Measurements from ENCODE around the gene ZSWIM9. TPM values are rescaled to one million over a fixed set of nuclear protein-coding genes. Genes with fewer than 3 reads are reported as not detected.

Gene ZSWIM9
- total RNA-seq, 1 donor from 2014 or later: 5.2 TPM

DNA sequence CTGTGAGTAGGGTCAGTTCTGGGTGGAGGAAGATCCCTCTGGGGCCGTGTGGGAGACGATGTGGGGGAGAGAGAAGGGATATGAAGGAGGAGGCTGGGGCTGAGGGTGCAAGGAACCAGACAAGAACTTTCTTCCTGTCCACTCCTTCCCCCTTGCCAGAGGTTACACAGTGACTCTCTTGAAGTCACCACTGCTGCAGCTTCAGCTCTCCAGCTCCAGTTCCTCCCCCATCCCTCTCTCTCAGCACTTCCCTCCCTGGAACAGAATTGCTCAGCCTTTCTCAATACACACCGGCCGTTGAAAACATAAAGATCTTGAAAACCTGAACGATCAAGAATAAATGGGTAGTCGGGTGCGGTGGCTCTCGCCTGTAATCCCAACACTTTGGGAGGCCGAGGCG is 5.1 kb downstream of the ZSWIM9 start:
- DNase-seq (ENCODE audit: low spot score): no peak

DNA sequence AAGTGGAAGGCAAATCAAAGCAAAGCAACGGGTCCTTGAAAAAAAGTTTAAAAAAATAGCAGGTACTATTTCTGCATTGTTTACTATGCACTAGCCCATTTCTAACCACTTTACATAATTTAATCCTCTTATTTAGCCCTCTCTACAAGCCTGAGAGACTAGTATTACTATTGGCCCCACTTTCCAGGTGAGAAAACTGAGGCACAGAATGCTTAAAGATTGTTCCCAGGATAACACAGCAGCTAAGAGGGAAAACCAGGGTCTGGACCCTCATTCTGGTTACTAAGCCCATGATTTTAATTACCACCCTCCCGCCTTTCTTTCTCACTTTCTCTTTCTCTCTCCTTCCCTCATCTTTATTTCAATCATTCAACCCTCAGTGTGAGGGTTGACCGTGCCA is 5.7 kb downstream of the ZSWIM9 start:
- no peak for DNase-seq (ENCODE audit: low spot score)

- no peak for DNase-seq (ENCODE audit: low spot score)
Observed at GRCh38 chr19:48181505-48181904, 11.0 kb downstream of the ZSWIM9 start.

DNA sequence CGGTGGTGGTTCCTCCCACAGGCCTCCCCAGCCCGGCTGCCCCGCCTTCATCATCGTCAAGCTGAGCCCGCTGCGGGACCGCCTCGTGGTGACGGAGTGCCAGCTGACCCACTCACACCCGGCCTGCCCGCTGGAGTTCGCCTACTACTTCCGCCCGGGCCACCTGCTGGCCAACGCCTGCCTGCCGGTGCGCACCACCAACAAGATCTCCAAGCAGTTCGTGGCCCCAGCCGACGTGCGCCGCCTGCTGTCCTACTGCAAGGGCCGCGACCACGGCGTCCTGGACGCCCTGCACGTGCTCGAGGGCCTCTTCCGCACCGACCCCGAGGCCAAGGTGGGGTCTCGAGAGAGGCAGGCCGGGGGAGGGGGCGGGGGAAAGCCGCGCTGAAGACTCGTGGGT is 12.0 kb downstream of the ZSWIM9 start:
- no peak for DNase-seq (ENCODE audit: low spot score)

DNA sequence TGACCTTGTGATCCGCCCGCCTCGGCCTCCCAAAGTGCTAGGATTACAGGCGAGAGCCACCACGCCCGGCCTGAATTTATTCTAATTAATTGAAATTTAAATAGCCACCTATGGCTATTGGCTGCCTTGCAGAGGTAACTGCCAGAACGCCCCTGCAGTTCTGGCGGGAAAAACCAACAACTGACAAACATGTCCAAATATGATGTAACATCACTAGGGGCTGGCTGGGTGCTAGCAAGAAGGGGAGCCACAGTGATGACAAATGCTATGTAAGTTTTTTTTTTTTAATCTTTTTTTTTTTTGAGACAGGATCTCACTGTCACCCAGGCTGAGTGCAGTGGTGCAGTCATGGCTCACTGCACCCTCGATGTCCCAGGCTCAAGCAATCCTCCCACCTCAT is 12.9 kb downstream of the ZSWIM9 start:
- DNase-seq (ENCODE audit: low spot score): no peak

- DNase-seq (ENCODE audit: low spot score): no peak
Observed at GRCh38 chr19:48186015-48186414, 15.5 kb downstream of the ZSWIM9 start.

GRCh38 chr19:48186541-48186991 is 16.1 kb downstream of the ZSWIM9 start:
- DNase-seq (ENCODE audit: low spot score): no peak

GRCh38 chr19:48190288-48190884 is 19.9 kb downstream of the ZSWIM9 start:
- no peak for DNase-seq (ENCODE audit: low spot score)

GRCh38 chr19:48190885-48191284 is 20.4 kb downstream of the ZSWIM9 start:
- DNase-seq (ENCODE audit: low spot score): no peak

DNA sequence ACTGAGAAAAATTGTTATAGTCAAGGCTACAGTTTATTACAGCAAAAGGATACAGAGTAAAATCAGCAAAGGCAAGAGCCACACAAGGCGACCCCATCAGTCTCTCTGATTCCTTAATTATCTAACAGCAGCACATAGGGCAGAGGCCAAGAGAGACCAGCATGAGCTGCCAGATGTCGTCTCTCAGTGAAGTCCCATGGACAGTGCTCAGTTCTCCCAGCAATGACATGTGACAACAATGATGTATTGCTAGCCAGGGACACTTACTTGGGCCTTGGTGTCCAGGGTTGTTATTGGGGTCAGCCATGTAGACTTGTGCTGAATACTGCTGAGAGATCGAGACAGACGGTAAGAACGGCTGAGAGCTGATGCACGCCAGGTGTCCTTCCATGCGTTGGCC is 22.3 kb downstream of the ZSWIM9 start:
- DNase-seq (ENCODE audit: low spot score): no peak

GRCh38 chr19:48194041-48194843 is 23.8 kb downstream of the ZSWIM9 start:
- no peak for DNase-seq (ENCODE audit: low spot score)

DNA sequence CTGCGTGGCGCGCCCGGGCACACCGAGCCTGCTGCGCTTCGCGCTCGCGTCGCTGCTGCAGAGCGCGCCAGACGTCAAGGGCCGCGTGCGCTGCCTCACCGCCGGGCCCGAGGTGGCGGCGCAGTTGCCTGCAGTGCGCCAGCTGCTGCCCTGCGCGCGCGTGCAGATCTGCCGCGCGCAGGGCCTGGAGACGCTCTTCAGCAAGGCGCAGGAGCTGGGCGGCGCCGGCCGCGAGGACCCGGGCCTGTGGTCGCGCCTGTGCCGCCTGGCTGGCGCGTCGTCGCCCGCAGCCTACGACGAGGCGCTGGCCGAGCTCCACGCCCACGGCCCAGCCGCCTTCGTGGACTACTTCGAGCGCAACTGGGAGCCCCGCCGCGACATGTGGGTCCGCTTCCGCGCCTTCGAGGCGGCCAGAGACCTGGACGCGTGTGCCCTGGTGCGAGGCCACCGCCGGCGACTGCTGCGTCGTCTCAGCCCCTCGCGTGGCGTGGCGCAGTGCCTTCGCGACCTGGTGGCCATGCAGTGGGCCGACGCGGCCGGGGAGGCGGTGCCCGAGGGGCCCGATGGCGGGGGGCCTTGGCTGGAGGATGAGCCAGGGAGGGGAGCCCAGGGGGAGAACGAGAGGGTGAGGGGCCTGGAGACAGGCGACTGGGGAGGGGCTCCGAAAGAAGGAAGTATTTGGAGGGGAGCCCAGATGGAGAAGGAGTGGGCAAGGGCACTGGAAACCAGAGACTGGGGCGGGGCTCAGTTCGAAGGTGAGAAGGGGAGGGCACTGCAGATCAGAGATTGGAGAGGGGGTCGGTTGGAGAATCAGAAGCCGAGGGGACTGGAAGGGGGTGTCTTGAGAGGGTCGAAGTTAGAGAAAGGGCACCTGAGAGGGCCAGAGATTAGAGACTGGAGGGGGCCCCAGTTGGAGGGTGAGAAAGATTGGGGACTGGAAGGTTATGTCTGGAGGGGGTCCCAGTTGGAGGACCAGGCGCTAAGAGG is 24.7 kb downstream of the ZSWIM9 start:
- DNase-seq (ENCODE audit: low spot score): no peak

DNA sequence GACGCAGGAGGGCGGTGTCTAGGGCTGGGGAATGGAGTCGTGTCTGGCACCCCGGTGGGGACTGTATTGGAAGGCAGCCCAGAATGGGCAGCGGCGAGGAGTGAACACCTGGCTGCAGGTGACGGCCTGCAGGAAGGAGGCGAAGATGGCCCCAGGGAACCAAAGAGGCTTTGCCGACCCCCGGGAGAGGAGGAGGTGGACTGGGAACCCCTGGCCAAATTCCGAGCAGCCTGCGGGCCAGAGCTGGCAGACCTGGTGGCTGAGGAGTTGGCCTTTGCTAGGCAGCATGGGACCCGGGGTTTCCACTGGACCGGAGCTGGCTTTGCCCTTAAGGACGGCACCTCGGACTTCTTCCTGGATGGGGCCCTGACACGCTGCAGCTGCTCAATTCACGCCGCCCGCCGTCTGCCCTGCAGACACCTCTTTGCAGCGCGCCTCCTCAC is 25.9 kb downstream of the ZSWIM9 start:
- DNase-seq (ENCODE audit: low spot score): no peak

- no peak for DNase-seq (ENCODE audit: low spot score)
Observed at GRCh38 chr19:48196933-48197665, 26.6 kb downstream of the ZSWIM9 start.

DNA sequence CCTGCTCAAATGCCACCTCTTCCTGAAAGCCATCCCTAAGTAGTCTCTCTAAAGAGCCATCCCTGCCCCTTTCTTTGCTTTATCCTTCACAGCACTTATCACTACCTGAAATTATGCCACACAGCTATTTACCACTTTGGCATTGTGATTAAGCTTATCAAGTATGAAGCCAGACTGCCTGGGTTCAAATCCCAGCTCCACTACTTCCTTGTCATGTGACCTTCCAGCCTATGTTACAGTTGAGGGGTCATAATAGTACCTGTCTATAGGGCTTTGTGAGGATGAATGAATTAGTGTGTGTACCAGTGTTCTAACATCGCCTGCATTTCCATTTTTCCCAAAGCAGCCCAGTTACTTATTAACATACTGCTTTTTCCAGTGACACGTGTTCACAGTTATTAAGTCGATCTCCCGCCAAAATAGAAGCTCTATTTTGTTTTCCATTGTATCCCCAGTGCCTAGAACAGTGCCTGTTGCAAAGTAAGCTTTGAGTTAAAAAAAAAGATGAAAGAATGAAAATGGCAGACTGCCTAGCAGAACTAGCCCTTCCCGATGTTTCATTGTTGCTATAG is 32.8 kb downstream of the ZSWIM9 start:
- DNase-seq (ENCODE audit: low spot score): peak; percentile 14

- peak; percentile 93 for DNase-seq (ENCODE audit: low spot score)
Observed at GRCh38 chr19:48203794-48204628, 33.5 kb downstream of the ZSWIM9 start.

DNA sequence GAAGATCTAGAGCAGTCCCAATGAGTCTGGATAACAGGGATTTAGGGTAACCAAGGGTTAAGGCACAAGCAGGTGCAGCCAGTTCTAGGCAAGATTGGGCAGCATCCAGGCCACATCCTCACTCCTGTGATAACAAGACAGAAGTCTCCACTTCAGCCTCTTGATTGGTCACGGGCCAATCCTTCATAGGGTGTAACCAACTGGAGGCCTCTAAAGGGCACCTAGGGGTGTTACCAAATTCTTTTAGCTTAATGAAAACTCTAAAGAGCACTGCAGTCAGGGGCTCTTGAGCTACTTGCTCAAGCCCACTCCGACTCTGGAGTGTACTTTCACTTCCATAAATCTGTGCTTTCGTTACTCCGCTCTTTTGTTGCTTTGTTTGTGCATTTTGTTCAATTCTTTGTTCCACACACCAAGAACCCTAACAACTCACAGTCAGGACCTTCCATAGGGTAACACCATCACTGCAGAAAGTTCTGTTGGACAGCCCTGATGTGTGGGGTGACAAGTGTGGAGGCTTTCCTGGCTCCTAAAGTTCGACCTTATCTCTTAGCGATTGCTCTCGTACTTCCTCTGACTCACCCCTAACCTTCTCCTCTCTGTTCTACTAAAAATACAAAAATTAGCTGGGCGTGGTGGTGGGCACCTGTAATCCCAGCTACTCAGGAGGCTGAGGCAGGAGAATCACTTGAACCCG is 36.1 kb downstream of the ZSWIM9 start:
- DNase-seq (ENCODE audit: low spot score): peak; percentile 26

DNA sequence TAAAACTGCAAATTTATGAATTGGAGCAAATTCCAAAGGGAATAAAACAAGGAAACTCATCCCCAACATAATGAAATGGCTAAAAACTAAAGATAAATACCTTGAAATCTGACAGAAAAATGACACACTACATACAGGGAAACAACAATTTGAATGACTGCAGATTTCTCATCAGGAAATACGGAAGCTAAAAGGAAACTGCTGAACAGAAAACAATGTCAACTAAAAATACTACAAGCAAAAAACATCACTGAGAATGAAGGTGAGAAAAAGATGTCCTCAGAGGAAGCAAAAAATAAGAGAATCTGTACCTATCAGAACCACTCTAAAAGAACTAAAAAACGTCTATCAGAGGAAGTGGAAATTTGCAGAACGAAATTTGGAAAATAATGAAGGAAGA is 39.5 kb downstream of the ZSWIM9 start:
- no peak for DNase-seq (ENCODE audit: low spot score)

GRCh38 chr19:48213959-48214358 is 43.5 kb downstream of the ZSWIM9 start:
- DNase-seq (ENCODE audit: low spot score): no peak

- DNase-seq (ENCODE audit: low spot score): no peak
Observed at GRCh38 chr19:48216933-48217332, 46.5 kb downstream of the ZSWIM9 start.

All from ureter (tissue), 1 donor.